Testis (tissue), 3 donors: ENCODE measurements around the gene KCND3. TPM values are rescaled to one million over a fixed set of nuclear protein-coding genes. Genes with fewer than 3 reads are reported as not detected.

Experiments used
- DNase-seq: peaks from one replicate; pipeline ENCODE4 v3.0.0-alpha.2; 2019
- H3K27ac ChIP-seq, 2 donors: fragments of 200-600 bp; sonication (generic); one replicate each; pipeline ENCODE4 v1.5.1; 2019
- H3K27me3 ChIP-seq: fragments of 200-600 bp; sonication (generic); one replicate; pipeline ENCODE4 v1.5.1; 2019
- H3K36me3 ChIP-seq: fragments of 200-600 bp; sonication (generic); one replicate; pipeline ENCODE4 v1.5.1; 2017; ENCODE audit warnings: low read depth; ENCODE audit errors: missing control alignments
- H3K4me1 ChIP-seq: fragments of 200-600 bp; sonication (generic); one replicate; pipeline ENCODE4 v1.5.1; 2019
- H3K4me3 ChIP-seq, 2 donors: fragments of 200-600 bp; sonication (generic); one replicate each; pipeline ENCODE4 v1.5.1; 2017 to 2019
- H3K9me3 ChIP-seq: fragments of 200-600 bp; sonication (generic); one replicate; pipeline ENCODE4 v1.5.1; 2017
- POLR2A ChIP-seq: fragments of 450-650 bp; IDR thresholded peaks from one replicate; pipeline ENCODE4 v1.6.1; 2017; ENCODE audit warnings: antibody characterized with exemption, mild to moderate bottlenecking, moderate library complexity
- WGBS, 2 donors: methylation state at CpG; one replicate each; pipeline ENCODE4 v1.1.5; 2018; 5-methylcytosine and 5-hydroxymethylcytosine counted together
- intact Hi-C: fragments of 100-400 bp; cut with DNase I; formaldehyde crosslinking; loops from one replicate; pipeline ENCODE4 v1.15.1; 2023; ENCODE audit warnings: low total_unique reads
- polyA plus RNA-seq: library from polyadenylated mRNA; stranded (reverse); fragments of 350-450 nt; fragmentation: Illumina TruSeq; extraction: RNeasy Lipid Tissue Mini Kit (QIAGEN cat#74804); gene quantifications from one replicate; pipeline ENCODE4 v1.2.3, GENCODE V29; 2014; ENCODE audit warnings: low read depth, low replicate concordance; ENCODE audit not compliant: insufficient read depth
- total RNA-seq, 2 donors: library from RNA; depleted of rRNA; stranded (reverse); fragments of >200 nt; gene quantifications; one replicate each; pipeline ENCODE4 v1.2.3, GENCODE V29; 2016
- TF ChIP-seq, protein P1 (sequence below), 3 experiments: fragments of 450-650 bp in 2 of 3; fragments of 200-600 bp in 1 of 3; sonication (generic) in 1 of 3; IDR thresholded peaks; one replicate each; pipeline ENCODE4 v1.5.1; 2016 to 2019; ENCODE audit warnings: antibody characterized with exemption in 3 of 3, mild to moderate bottlenecking in 2 of 3, moderate library complexity in 1 of 3

Gene KCND3
- total and polyA plus RNA-seq, 3 donors from 2014 or later: 5.5 to 6.6 (median 6.0) TPM

DNA sequence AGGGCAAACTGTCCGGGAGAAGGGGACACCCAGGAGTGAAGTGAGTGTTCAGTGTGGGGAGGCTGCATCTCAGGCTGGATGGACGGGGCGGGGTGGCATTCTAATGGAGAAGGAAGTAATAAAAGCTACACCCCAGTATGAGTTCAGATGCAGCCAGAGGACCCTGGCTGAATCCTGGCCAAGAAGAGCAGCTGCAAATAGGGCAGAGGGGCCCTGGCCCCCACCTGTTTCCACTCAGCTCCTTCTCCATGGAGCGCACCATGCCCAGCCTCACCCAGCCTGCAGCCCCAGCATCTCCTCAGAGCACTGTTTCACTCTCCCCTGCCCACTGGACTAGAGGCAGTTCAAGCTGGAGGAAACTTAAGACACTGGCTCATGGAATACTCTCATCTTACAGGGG is 46.4 kb downstream of the KCND3 start:
- TF ChIP-seq, protein P1, sequence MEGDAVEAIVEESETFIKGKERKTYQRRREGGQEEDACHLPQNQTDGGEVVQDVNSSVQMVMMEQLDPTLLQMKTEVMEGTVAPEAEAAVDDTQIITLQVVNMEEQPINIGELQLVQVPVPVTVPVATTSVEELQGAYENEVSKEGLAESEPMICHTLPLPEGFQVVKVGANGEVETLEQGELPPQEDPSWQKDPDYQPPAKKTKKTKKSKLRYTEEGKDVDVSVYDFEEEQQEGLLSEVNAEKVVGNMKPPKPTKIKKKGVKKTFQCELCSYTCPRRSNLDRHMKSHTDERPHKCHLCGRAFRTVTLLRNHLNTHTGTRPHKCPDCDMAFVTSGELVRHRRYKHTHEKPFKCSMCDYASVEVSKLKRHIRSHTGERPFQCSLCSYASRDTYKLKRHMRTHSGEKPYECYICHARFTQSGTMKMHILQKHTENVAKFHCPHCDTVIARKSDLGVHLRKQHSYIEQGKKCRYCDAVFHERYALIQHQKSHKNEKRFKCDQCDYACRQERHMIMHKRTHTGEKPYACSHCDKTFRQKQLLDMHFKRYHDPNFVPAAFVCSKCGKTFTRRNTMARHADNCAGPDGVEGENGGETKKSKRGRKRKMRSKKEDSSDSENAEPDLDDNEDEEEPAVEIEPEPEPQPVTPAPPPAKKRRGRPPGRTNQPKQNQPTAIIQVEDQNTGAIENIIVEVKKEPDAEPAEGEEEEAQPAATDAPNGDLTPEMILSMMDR (IDR thresholded peaks at IDR 0.05): no peak
- no peak for TF ChIP-seq POLR2A
- Histone ChIP-seq H3K4me3 (no peak overlapping the region), H3K9me3 (no peaks in the 10 kb centered on the region), H3K4me1 (peaks cover 2% of the 10 kb centered on the region), H3K27ac (no peak overlapping the region), H3K36me3 (no peaks in the 10 kb centered on the region), H3K27me3 (no peaks in the 10 kb centered on the region)
- DNase-seq: no peak
- intact Hi-C loops: no loop called here
- 72 to 81% methylated on average over 3 to 4 of the region's 4 CpGs for WGBS, 2 donors

DNA sequence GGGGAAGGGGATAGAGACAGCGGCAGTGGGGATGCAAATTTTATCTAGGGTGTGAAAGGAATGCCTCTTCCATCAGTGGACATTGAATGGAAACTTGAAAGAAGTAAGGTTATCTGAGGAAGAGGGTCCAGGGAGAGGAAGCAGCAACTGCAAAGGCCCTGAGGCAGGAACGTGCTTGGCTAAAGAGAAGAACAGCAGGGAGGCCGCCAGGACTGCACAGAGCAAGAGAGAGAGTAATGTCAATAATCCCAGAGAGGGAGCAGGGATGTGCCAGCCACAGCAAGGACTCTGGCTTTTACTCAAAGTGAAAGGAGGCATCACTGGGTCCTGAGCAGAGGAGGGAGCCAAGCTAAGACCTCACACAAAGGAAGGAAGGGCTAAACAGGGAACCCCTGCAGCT is 50.9 kb downstream of the KCND3 start:
- Histone ChIP-seq H3K9me3 (no peaks in the 10 kb centered on the region), H3K36me3 (no peaks in the 10 kb centered on the region), H3K27ac (no peak overlapping the region), H3K4me1 (no peaks in the 10 kb centered on the region), H3K27me3 (no peaks in the 10 kb centered on the region), H3K4me3 (no peak overlapping the region)
- intact Hi-C loops: no loop called here
- no peak for TF ChIP-seq POLR2A
- TF ChIP-seq, protein P1 (IDR thresholded peaks at IDR 0.05): no peak
- WGBS, 2 donors: 88 to 98% methylated on average over 3 of the region's 3 CpGs
- no peak for DNase-seq

DNA sequence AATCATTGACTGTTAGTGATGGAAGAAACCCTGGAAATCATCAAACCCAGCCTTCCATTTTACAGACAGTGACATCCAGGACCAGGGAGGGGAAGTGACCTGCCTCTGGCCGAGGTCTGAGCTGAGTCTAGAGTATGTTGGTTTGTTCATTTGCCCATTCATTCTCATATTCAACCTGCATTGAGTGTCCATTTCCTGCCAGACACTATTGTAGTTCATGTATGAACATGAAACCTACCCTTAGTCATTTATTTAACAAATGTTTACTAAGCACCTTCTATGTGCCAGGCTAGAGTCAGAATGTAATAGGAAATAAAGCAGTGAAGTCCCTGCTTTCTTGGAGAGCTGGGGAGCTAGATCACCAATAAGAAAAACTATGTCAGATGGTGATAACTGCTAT is 51.3 kb downstream of the KCND3 start:
- TF ChIP-seq, protein P1 (IDR thresholded peaks at IDR 0.05): no peak
- TF ChIP-seq POLR2A: no peak
- Histone ChIP-seq H3K36me3 (no peaks in the 10 kb centered on the region), H3K27ac (no peak overlapping the region), H3K9me3 (no peaks in the 10 kb centered on the region), H3K27me3 (no peaks in the 10 kb centered on the region), H3K4me3 (no peak overlapping the region), H3K4me1 (no peaks in the 10 kb centered on the region)
- no peak for DNase-seq
- intact Hi-C loops: no loop called here
- WGBS, 2 donors: 48 to 77% methylated on average over 1 of the region's 1 CpG

DNA sequence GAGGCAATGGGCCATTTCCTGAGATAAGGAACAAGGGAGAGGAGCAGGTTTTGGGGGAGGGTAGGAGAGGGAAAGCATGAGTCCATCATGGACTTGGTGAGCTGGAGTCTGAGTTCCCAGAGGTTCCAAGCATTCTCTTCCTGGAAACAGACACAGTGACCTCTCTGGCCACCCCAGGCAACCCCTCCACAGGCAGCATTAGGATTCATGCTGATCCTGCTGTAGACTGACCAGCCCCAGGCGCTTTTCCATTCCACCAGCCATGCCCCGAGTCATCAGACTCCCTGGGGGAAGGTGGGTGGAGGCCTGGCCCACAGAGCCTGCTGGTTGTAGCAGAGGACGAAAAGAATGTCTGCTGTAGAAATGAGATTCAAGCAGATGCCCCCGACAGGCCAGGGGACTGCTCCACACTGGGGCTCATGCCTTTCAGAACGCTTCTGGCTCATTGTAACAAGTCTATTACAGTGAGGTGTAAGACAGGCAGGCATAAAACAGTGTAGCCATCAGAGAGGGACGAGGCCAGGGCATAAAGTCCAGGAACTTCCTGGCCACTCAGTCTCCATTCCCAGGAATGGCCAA is 52.2 kb downstream of the KCND3 start:
- WGBS, 2 donors: 70 to 81% methylated on average over 6 of the region's 6 CpGs
- H3K4me3 ChIP-seq: no peak overlapping the region
- H3K4me1 ChIP-seq: no peaks in the 10 kb centered on the region
- no peaks in the 10 kb centered on the region for H3K27me3 ChIP-seq
- no peak for DNase-seq
- H3K9me3 ChIP-seq: no peaks in the 10 kb centered on the region
- no peak overlapping the region for H3K27ac ChIP-seq
- intact Hi-C loops: no loop called here
- no peak for TF ChIP-seq POLR2A
- TF ChIP-seq, protein P1 (IDR thresholded peaks at IDR 0.05): no peak
- H3K36me3 ChIP-seq: no peaks in the 10 kb centered on the region

DNA sequence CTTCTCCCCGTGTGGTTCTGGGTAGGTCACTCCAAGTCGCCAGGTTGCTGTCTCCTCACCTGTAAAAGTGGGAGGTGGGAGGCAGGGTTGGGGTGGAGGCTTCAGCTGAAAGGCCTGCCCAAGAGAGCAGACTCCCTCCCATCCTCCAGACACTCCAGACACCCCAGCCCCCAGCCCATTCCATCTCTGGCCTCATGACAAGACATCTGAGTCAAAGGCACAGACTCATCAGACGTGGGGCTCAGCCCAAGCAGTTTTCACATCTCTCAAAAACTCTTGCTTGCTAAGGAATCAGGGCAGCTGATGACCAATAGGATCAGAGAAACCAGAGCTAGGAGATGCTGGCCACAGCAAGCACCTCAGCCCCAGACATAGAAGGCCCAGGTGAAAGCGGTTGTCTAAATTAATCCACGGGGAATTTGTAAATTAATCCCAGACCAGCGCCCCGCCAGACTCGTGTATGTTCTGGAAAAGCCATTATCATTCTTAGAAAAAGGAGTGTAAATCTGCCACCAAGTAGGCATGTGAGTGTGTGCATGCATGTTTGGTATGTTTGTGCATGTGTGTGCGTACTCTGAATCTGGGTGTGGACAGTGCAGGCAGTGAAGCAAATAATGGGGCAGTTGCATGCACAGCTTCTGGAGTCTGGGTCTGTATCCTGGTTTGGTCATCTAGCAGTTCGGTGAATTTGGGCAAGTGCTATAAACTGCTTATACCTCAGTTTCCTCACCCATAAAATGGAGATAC is 55.2 kb downstream of the KCND3 start:
- intact Hi-C loops: no loop called here
- H3K36me3 ChIP-seq: no peaks in the 10 kb centered on the region
- no peaks in the 10 kb centered on the region for H3K4me1 ChIP-seq
- no peak overlapping the region for H3K27ac ChIP-seq
- H3K4me3 ChIP-seq: no peak overlapping the region
- H3K9me3 ChIP-seq: no peaks in the 10 kb centered on the region
- WGBS, 2 donors: 86 to 91% methylated on average over 10 of the region's 10 CpGs
- TF ChIP-seq, protein P1 (IDR thresholded peaks at IDR 0.05): no peak
- TF ChIP-seq POLR2A: no peak
- H3K27me3 ChIP-seq: no peaks in the 10 kb centered on the region
- no peak for DNase-seq
